Ureter (tissue), 1 donor: ENCODE results near the gene PDE3B. TPM values are rescaled to one million over a fixed set of nuclear protein-coding genes. Genes with fewer than 3 reads are reported as not detected.

ENCODE experiments used
- DNase-seq: peaks from one replicate; pipeline ENCODE4 v3.0.0-alpha.2; 2020; ENCODE audit warnings: low spot score
- total RNA-seq: library from RNA; stranded (reverse); gene quantifications from one replicate; pipeline ENCODE4 v1.2.4, GENCODE V29; 2023
- donor health status: DM: yes; HTN: yes; CAD: no.

PDE3B gene
- total RNA-seq, 1 donor from 2014 or later = 35.9 TPM

DNA sequence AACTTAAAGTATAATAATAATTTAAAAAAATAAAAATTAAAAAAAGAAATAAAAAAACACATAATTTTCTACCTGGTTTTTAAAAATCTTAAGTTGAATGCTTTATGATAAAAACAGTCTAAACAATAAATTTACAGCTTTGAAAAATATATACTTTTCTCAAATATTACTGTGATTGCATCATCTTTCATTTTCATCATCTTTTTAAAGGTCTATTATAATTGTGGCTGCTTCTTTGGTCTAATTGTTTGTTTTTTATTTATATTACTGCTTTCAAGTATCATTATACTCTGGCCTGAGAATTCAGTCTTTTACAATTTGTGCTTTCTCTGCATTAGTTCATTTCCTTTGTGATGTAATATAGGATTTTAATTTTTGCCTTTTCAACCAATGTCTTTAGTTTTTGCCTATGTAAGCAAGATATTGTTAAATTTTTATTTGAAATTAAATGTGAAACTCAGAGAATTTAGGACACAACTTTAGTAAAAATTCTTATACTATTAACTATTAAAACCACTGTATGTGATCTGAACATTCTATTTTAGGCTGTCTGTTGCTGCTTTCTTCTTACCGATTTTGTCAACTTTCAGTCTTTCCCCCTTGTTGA lies 241.2 kb downstream of the PDE3B start:
- no peak for DNase-seq

DNA sequence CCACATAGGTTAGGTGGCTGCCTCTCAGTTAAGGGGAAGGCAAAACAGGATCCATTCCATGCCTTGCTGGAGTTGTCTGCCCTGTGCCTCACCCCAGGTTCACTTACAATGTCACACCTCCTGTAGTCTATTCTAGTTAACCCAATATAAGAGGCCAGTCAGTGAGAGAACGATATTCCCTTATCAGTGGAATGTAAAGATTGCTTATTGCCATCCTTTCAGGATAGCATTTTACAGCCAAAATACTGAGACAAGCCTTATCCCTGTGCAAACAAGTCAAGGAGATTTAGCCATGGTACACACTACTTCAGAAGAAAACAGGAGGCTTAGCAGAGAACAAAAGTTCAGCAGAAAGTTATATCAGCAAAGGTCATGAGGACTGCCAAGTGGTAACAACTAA lies 242.9 kb downstream of the PDE3B start:
- no peak for DNase-seq

GRCh38 chr11:14891143-14892035 lies 247.8 kb downstream of the PDE3B start:
- DNase-seq = peak; percentile 90

GRCh38 chr11:14892036-14892556 lies 248.5 kb downstream of the PDE3B start, which contains the start of gene CYP2R1:
Gene CYP2R1, minus strand, starts transcription at chr11:14892231. Its CDS starts 26 bp downstream, at chr11:14892205.
- peak; percentile 97 for DNase-seq

GRCh38 chr11:14892577-14892976 lies 249.0 kb downstream of the PDE3B start:
- DNase-seq = no peak

DNA sequence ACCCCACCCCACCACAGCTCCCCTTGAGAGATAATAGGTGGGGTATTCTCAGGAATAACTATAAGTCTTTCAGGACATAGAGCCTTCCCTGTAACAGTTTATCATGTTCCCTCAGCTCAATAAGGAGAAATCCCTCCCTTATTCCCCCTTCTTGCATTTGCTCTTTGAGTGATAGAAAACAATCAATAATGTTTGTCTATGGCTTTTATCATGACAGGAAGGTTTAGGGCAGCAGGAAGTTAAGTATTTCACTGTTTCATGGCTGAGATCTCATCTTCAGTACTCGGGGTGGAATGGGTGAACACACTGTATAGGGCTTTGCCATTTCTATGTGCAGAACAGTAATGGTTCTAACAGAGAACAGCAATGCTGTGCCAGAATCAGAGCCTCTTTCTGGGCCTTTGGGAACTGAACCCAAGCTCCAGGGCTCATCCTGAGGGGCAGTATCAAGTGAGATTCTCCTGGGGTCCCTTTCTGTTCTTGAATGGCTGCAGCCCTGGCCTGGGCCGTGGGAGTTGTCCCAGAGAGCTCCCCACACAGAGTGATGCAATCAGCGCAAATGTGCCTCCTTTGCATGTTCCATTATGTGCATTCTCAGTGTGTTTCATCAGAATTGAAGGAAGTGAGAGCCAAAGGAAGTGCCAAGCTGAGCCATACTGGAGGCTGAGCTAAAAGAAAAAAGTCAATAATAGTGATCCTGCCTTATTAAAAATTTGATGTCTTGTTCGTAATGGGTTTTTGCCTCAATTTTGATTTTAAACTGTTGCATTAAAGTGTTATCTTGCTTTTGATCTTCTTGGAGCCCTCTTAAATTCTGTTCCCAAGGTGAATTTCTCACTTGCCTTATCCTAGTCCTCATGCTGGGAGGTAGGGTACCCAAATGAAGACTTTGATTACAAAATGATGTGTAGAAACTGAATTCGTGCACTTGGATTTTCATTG lies 251.3 kb downstream of the PDE3B start:
- no peak for DNase-seq

DNA sequence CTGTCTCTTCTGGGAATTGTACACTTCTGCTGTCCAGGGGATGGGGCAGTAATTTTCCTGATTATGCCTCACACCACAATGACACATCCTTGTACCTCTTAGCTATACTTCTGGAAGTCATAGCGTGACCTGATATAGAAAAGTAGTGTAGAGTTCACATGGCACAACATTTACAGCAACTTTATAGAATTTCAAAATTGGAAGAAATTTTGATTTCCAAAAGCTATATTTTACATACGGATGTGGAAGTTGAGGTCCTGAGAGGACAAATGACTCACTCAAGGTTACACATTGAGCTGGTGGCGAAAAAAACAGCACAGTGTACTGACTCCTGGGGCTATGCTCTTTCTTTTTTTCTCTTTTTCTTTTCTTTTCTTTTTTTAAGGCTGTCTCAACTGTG lies 254.8 kb downstream of the PDE3B start:
- no peak for DNase-seq

DNA sequence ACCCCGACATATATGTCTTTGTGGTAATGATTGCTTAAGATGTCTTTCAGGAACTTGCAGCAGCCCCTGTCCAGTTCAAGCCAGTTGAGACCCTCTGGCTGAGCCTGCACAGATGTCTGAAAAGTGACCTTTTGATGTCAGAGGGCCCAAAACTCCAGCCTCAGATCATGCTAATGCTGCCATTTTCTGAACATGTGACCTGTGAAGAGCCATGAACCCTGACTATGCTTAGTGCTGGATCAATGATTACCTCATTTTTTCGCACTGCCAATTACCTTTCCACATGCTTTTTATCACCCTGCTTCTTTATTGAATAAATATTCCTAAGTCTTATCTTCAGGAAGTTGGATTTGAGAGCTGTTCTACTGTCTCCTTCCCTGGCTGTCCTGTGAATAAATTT lies 255.3 kb downstream of the PDE3B start:
- no peak for DNase-seq

- no peak for DNase-seq
These were observed 259.2 kb downstream of the PDE3B start for GRCh38 chr11:14902650-14903350.

DNA sequence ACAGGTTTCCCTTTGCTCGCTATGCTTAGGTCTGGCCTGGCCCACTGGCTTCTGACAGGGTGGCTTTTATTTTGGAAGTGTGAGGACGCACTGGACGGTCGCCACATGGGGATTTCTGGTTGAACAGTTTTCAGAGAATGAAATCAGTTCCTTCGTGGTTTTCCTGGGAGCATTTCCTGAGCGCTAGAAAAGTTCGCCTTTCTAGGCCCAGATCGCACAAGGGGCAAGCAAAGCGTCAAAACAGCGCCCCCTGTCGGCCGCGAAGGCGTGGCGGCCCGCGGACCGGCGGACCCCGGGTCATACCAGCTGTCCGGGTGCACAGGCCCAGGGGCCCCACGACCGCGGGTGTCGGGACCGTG lies 261.1 kb downstream of the PDE3B start:
- DNase-seq = peak; percentile 86

DNA sequence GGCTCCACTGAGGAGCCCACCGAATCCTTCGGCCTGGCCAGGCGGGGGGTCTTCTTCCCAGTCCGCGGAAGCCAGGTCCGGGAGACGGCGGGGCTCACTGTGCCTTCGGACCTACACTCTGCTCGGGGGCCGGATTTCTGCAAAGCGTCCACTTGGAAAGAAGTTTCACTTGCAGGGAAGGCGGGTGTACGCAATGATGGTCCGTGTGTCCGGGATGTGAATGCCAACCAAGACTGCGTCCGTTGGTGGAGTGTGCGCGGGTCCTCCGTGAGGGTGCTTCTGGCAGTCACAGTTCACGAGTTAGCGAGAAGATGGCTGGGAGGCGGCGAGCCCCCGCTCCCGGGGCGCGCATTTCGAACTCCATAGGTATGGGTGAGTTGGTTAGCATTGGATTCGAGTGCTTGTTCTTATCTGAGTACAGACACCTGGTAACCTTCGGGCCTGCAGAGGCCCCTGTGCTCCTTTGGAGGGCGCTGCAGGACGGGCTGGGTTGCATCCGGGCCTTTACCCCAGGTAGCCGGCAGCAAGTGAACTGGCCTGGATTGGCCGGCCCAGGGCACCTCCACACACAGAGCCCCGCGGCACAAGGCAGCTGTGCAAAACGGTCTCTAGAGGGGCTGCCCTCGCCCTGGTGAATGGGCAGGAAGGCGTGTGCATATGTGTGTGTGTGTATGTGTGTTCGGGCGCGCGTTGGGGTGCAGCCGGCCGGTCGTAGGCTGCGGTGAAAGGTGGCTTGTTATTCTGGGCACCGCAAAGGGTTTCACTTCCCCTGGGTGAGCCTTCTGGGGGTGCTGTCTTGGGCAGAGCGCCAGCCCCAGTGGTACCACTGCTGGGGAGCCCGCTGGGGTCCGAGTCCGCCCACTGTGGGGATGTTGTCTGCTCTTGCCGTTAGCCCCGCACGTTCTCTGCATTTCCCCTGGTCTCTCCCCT lies 261.8 kb downstream of the PDE3B start:
- DNase-seq = peak; percentile 46

DNA sequence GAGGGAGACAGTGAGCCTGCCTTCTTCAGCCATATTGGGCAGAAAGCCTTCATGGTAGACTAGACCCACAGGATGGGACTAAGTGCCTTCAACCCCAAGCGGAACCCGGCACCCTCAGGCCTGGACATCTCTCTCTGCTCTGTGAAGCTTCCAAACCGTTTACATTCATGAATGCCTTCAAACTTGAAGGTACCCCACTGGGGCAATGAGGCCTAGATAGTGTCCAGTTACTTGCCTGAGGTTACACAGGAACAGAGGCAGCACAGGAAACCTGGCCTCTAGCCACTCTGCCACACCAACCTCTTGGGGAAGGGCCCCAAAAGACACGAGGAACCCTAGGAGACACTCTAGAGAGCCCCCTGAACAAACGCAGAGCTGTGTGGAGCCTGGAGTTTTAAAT lies 263.0 kb downstream of the PDE3B start:
- no peak for DNase-seq

GRCh38 chr11:14906993-14907392 lies 263.4 kb downstream of the PDE3B start:
- DNase-seq = no peak

DNA sequence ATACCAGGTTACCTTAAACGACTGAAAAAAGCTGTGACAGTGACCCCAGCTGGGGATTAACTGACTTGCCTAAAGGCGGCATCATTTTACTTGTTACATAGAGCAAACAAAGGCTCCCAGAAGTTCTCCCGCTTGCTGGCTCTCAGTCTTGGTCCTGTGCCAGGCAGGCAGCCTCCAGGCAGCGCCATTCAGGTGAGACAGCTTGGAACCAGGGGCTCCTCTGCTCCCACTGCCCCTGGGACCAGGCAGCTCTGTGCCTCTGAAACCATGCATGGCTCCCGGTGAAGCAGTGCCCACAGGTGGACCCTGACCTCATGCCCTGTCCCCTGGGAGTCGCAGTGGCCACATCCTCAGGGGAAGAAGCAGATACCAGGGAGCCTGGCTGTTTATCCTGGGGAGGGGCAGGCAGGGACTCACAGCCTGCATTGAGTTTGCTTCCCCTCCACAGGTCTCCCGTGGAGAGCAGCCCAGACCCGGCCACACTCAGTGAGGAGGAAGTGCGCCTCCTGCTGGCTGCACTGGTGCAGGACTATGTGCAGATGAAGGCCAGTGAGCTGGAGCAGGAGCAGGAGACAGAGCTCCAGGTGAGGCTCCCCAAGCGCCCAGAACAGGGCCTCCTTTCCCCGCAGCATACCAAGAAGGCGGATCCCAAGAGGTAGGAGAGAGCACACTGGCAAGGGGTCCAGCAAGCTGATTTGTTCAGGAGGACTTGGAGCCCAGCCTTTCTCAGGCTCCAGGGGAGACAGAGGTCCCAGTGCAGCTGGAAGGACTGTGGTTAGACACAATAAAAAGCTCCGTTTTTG lies 264.0 kb downstream of the PDE3B start:
- peak; percentile 77 for DNase-seq

DNA sequence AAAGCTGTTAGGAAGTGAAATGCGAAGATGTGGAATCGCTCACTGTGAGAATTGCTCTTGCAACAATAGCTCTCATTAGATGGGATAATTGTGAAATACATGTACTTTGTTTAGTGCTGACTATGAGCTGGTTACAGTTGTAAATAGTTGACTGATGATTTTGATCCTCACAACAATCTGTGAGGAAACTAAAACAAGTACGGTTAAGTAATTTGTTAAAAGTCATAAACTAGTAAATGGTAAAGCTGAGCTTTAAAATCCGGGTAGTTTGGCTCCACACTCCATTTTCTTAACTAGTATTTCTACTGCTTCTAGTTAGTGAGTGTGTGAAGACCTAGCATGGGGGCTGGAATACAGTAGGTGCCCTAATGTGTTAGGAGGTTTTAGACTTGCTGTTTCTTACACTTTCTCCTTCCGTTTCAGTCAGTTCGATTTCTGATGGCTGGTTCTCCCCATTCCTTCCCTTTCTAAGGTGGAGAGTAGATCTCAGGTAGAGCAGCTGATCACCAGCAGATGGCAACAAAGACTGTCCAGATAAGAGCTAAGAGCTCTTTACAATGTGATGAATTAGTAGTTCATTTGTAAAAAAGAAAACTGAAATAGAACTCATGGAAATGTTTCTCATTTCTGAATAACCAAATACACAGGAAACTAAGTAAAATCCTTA lies 264.7 kb downstream of the PDE3B start:
- DNase-seq = no peak

DNA sequence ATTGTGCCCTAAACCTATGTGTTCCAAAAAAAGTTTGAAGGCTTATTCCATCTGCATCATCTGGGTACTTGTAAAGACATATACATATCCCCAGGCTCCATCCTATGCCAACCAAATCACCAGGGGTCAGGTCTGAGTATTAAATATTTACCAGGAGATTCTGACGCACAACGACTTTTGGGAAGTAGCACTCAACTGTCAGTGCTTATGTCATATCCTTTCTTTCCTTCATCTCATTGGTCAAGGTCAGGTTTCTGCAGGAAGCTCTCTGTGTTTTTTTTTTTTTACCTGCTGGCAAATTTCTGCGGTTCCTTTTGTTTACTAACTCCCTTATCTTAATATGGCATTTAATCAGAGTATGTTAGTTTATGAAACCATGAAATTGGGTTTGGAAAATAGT lies 270.9 kb downstream of the PDE3B start:
- no peak for DNase-seq

- no peak for DNase-seq
These were observed 272.8 kb downstream of the PDE3B start for GRCh38 chr11:14916403-14916802.
